BE2C (cell line): Measurements from ENCODE around the gene VWA3B.

Experiments used
- DNase-seq: peaks from one replicate; pipeline ENCODE4 v3.0.0-alpha.2; 2020
- H3K27me3 ChIP-seq: fragments of 250-450 bp; sonication (Bioruptor Pico); 2 replicates; pipeline ENCODE4 v1.5.1; 2020; ENCODE audit warnings: mild to moderate bottlenecking
- H3K36me3 ChIP-seq: fragments of 250-450 bp; sonication (Bioruptor Pico); 2 replicates; pipeline ENCODE4 v1.5.1; 2020; ENCODE audit warnings: mild to moderate bottlenecking
- H3K4me1 ChIP-seq: fragments of 250-450 bp; sonication (Bioruptor Pico); 2 replicates; pipeline ENCODE4 v1.5.1; 2020
- H3K4me3 ChIP-seq: 2 replicates; pipeline ENCODE4 v1.5.1; 2011; ENCODE audit warnings: low read depth, low read length
- H3K9me3 ChIP-seq: fragments of 250-450 bp; sonication (Bioruptor Pico); 2 replicates; pipeline ENCODE4 v1.5.1; 2020
- CTCF ChIP-seq: IDR thresholded peaks from 2 replicates; pipeline ENCODE4 v1.5.1; 2012; ENCODE audit warnings: mild to moderate bottlenecking, low read depth, low read length

VWA3B gene

GRCh38 chr2:98280376-98281102 is 193.6 kb downstream of the VWA3B start:
- DNase-seq, result no peak

GRCh38 chr2:98281607-98282006 is 194.6 kb downstream of the VWA3B start:
- Histone ChIP-seq H3K36me3 (no peaks in the 10 kb centered on the region), H3K9me3 (no peaks in the 10 kb centered on the region), H3K27me3 (no peaks in the 10 kb centered on the region), H3K4me1 (no peaks in the 10 kb centered on the region), H3K4me3 (no peak overlapping the region)
- DNase-seq, result no peak
- no peak for TF ChIP-seq CTCF

More at GRCh38 chr2:98280376-98281102, 193.6 kb downstream of the VWA3B start:
- Histone ChIP-seq H3K4me3 (no peak overlapping the region), H3K27me3 (no peaks in the 10 kb centered on the region), H3K36me3 (no peaks in the 10 kb centered on the region), H3K9me3 (no peaks in the 10 kb centered on the region), H3K4me1 (no peaks in the 10 kb centered on the region)
- TF ChIP-seq CTCF, result no peak

GRCh38 chr2:98282109-98282508 is 195.1 kb downstream of the VWA3B start:
- H3K4me1 ChIP-seq, result no peaks in the 10 kb centered on the region
- H3K36me3 ChIP-seq, result no peaks in the 10 kb centered on the region
- no peak overlapping the region for H3K4me3 ChIP-seq
- no peak for DNase-seq
- H3K27me3 ChIP-seq, result no peaks in the 10 kb centered on the region
- H3K9me3 ChIP-seq, result no peaks in the 10 kb centered on the region
- no peak for TF ChIP-seq CTCF

- Histone ChIP-seq H3K4me3 (no peak overlapping the region), H3K36me3 (no peaks in the 10 kb centered on the region), H3K27me3 (no peaks in the 10 kb centered on the region), H3K4me1 (no peaks in the 10 kb centered on the region), H3K9me3 (no peaks in the 10 kb centered on the region)
- TF ChIP-seq CTCF, result no peak
- no peak for DNase-seq
These were observed 206.1 kb downstream of the VWA3B start for GRCh38 chr2:98293030-98293429.

GRCh38 chr2:98293931-98294687 is 207.1 kb downstream of the VWA3B start:
- Histone ChIP-seq H3K36me3 (no peaks in the 10 kb centered on the region), H3K4me3 (no peak overlapping the region), H3K27me3 (no peaks in the 10 kb centered on the region), H3K4me1 (no peaks in the 10 kb centered on the region), H3K9me3 (no peaks in the 10 kb centered on the region)
- no peak for DNase-seq
- no peak for TF ChIP-seq CTCF

- DNase-seq, result no peak
- Histone ChIP-seq H3K4me3 (no peak overlapping the region), H3K4me1 (no peaks in the 10 kb centered on the region), H3K9me3 (no peaks in the 10 kb centered on the region), H3K27me3 (no peaks in the 10 kb centered on the region), H3K36me3 (no peaks in the 10 kb centered on the region)
- no peak for TF ChIP-seq CTCF
These were observed 207.7 kb downstream of the VWA3B start for GRCh38 chr2:98294711-98295110.
